IPS-18c (cell line): ENCODE results near the gene MAP4K4.

ENCODE experiments used
- H3K4me3 ChIP-seq: 2 replicates; pipeline ENCODE4 v1.7.0; 2013; ENCODE audit warnings: low read depth, mild to moderate bottlenecking, low read length, moderate library complexity; ENCODE audit not compliant: insufficient read depth
- H3K9me3 ChIP-seq: one replicate; pipeline ENCODE4 v1.6.1; 2013; ENCODE audit warnings: mild to moderate bottlenecking, low read length, moderate library complexity; ENCODE audit not compliant: control insufficient read depth, insufficient read depth

The MAP4K4 gene

DNA sequence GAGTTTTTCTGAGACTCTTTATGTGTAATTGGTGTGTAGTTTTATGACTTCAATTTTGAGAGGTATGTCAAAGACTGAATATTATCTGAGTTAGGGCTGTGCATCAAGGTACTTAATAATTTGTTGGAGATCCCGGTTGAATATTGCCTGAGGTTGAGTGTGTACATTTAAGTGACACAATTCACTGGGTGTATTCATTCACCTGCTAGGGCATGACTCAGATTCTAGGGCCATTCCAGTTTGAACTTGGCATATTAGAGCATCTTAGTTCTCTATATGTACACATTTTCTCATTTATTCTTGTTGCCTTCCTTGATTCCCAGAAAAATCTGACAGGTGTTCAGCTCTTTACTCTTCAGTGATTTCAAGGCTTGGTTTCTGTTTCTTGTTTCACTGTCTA is 12.5 kb downstream of the MAP4K4 start:
- no peak overlapping the region for H3K4me3 ChIP-seq

DNA sequence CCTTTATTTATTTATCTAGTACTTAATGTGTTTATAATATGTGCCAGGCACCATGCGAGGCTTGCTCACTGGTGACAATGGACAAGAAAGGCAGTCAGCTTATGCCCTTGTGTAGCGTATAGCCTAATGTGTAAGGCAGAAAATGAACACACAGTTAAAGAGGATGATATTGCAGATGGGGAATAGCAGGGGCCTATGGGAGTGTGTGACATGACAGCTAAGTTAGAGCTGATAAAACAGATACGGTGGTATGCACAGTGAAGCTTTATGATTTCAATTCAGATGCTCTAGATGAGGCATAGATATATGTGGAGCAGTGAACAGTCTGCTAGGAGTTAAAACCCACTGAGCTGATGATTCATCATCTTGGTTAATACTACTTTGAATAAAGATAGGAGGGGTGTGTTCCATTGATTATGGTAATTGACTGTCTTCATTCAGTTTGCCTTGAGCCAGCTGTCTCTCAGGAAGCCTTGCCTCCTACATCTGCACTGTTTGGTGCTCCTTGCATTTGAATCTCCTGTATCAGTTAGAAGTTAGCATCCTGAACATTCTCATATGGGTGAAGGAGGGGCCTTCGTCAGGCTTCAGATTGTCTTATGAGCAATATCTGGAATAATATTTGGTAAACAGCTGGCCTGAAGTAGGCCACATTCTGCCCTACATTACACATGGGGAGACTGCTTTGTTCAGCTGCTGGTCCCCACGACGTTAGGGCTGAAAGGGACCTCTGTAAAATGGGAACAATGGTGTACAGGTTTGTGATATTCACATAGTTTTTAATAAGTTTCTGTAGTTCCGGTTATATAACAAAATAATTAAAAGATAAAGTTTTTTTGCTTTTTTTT is 13.2 kb downstream of the MAP4K4 start:
- Histone ChIP-seq H3K9me3 (no peaks in the 10 kb centered on the region), H3K4me3 (no peak overlapping the region)

More for the DNA sequence above, 12.5 kb downstream of the MAP4K4 start:
- no peaks in the 10 kb centered on the region for H3K9me3 ChIP-seq

DNA sequence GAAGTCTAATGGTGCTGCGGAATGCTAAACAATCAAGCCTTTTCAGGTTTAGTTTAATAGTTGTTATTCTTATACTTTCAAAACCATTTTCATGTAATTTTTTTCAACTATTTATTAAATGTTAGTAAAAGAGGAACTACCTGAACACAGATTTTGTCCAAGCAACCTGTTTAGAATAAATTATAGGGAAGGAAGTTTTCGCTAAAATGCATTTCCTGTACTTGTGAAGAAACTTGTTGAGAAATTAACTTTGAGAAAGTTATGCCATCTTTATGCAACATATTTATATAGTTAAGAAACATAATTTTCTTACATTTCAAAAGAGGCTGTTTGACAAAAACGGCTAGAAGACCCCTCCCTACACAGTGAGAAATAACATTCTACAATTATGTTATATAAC is 16.6 kb downstream of the MAP4K4 start:
- H3K4me3 ChIP-seq: no peak overlapping the region
- H3K9me3 ChIP-seq: no peaks in the 10 kb centered on the region

- Histone ChIP-seq H3K4me3 (no peak overlapping the region), H3K9me3 (no peaks in the 10 kb centered on the region)
Measured at GRCh38 chr2:101717071-101717845, 19.8 kb downstream of the MAP4K4 start.

GRCh38 chr2:101718479-101718878 is 21.0 kb downstream of the MAP4K4 start:
- Histone ChIP-seq H3K4me3 (no peak overlapping the region), H3K9me3 (no peaks in the 10 kb centered on the region)

- H3K4me3 ChIP-seq: no peak overlapping the region
- no peaks in the 10 kb centered on the region for H3K9me3 ChIP-seq
Measured at GRCh38 chr2:101718993-101719571, 21.6 kb downstream of the MAP4K4 start.

DNA sequence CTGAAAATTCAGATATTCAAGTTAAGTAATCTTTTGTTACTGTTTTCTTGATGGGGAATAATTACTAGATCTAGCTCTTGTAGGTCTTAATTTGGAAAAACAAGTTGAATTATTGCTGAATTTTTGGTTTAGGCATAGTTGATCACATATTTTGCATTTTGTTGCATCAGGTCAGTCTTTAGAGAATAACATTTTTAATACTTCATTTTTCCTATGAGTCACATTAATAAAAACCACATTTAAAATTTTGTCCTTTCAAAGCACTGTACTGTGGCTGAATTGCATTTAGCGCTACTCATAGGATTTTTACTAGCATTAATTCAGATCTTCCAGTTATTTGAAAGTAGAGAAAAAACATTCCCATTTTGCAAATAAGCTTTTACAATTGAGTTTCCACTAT is 23.2 kb downstream of the MAP4K4 start:
- Histone ChIP-seq H3K4me3 (no peak overlapping the region), H3K9me3 (no peaks in the 10 kb centered on the region)

- H3K9me3 ChIP-seq: no peaks in the 10 kb centered on the region
- no peak overlapping the region for H3K4me3 ChIP-seq
Measured at GRCh38 chr2:101722864-101723263, 25.4 kb downstream of the MAP4K4 start.

- no peak overlapping the region for H3K4me3 ChIP-seq
Measured at GRCh38 chr2:101723371-101724124, 26.0 kb downstream of the MAP4K4 start.

GRCh38 chr2:101724125-101724474 is 26.6 kb downstream of the MAP4K4 start:
- H3K9me3 ChIP-seq: no peaks in the 10 kb centered on the region
- H3K4me3 ChIP-seq: no peak overlapping the region

More at GRCh38 chr2:101723371-101724124, 26.0 kb downstream of the MAP4K4 start:
- no peaks in the 10 kb centered on the region for H3K9me3 ChIP-seq

- H3K4me3 ChIP-seq: no peak overlapping the region
- no peaks in the 10 kb centered on the region for H3K9me3 ChIP-seq
Measured at GRCh38 chr2:101725038-101725437, 27.5 kb downstream of the MAP4K4 start.

GRCh38 chr2:101725515-101726192 is 28.1 kb downstream of the MAP4K4 start:
- Histone ChIP-seq H3K4me3 (no peak overlapping the region), H3K9me3 (no peaks in the 10 kb centered on the region)

GRCh38 chr2:101728865-101729264 is 31.4 kb downstream of the MAP4K4 start:
- H3K4me3 ChIP-seq: no peak overlapping the region
- no peaks in the 10 kb centered on the region for H3K9me3 ChIP-seq

DNA sequence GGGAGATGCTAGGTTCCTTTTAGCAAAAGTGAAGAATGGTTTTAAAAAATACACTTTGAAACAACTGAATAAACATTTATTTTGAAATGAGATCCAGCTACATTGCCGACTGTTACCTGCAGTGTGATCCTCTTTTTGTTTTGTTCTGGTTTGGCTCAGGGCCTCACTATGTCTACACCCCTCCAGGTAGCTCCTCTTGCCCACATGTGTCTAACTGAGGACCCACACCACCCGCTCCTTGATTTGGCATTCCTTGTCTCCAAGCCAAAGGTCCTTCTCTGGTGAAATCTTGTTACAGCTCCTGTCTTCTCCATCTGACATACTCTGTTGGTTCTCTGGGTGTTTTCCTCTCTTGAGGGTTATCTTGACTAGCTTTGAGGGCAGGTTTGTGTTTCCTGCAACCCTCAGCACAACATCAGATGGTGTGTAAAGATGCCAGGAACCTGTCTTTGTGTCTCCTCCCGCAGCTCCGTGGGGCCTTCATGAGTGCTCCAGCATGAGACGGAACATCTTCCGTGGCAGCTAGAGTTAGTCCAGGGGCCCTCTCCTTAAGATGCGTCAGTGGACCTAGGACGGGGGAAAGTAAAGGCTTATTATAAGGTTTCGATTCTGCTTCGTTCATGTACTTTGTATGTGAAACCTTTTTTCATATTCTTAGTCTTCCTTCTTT is 32.1 kb downstream of the MAP4K4 start:
- Histone ChIP-seq H3K4me3 (no peak overlapping the region), H3K9me3 (no peaks in the 10 kb centered on the region)

DNA sequence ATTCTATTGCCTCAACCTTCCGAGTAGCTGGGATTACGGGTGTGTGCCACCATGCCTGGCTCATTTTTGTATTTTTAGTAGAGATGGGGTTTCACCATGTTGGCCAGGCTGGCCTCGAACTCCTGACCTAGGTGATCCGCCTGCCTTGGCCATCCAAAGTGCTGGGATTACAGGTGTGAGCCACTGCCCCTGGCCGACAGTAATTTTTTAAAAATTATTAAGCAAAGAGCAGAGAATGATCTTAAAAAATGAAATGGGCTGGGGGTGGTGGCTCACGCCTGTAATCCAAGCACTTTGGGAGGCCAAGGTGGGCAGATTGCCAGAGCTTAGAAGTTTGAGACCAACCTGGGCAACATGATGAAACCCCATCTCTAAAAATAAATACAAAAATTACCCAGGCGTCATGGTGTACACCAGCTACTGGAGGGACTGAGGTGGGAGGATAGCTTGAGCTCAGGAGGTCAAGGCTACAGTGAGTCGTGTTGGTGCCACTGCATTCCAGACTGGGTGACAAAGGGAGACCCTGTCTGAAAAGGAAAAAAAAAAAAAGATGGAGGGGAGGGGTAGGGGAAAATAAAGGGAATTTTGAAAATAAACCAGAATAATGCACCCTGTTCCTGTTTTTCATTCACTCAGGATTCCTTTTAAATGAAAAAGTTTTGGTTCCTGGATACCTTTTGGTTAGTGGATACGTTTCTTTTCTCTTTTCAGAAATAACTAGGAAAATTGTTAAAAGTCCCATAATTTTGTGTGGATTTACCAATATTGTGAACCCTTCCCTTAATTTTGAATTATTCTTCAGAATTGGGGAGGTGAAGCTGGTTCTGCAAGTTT is 33.9 kb downstream of the MAP4K4 start:
- H3K4me3 ChIP-seq: no peak overlapping the region
- H3K9me3 ChIP-seq: no peaks in the 10 kb centered on the region

GRCh38 chr2:101732199-101732598 is 34.7 kb downstream of the MAP4K4 start:
- no peak overlapping the region for H3K4me3 ChIP-seq
- no peaks in the 10 kb centered on the region for H3K9me3 ChIP-seq
